NCI-H2196 treated with DMSO at 0.1 percent for 48 hours (cell line): Measurements from ENCODE around the gene KRTAP10-12.

Experiments
- DNase-seq: peaks from one replicate; lab custom pipeline; 2025; ENCODE audit not compliant: unreplicated experiment; lab: John Stamatoyannopoulos, UW

The KRTAP10-12 gene

GRCh38 chr21:44711327-44712202 lies 14.6 kb downstream of the KRTAP10-12 start, which contains the start of gene TSPEAR:
Gene TSPEAR, minus strand, starts transcription at chr21:44711572. Its CDS starts 58 bp downstream, at chr21:44711514.
- no peak for DNase-seq

GRCh38 chr21:44712203-44713028 lies 15.4 kb downstream of the KRTAP10-12 start:
- DNase-seq, result no peak

GRCh38 chr21:44713130-44713529 lies 16.2 kb downstream of the KRTAP10-12 start:
- DNase-seq, result no peak

GRCh38 chr21:44713846-44714245 lies 16.9 kb downstream of the KRTAP10-12 start:
- DNase-seq, result no peak

GRCh38 chr21:44714905-44715304 lies 17.9 kb downstream of the KRTAP10-12 start:
- no peak for DNase-seq

GRCh38 chr21:44716984-44717383 lies 20.0 kb downstream of the KRTAP10-12 start:
- DNase-seq, result no peak

- no peak for DNase-seq
These were observed 21.1 kb downstream of the KRTAP10-12 start for GRCh38 chr21:44718093-44718492.

- DNase-seq, result no peak
These were observed 21.6 kb downstream of the KRTAP10-12 start for GRCh38 chr21:44718571-44718970.

- no peak for DNase-seq
These were observed 23.2 kb downstream of the KRTAP10-12 start for GRCh38 chr21:44720170-44720569.

- no peak for DNase-seq
These were observed 25.8 kb downstream of the KRTAP10-12 start for GRCh38 chr21:44722731-44723130.

GRCh38 chr21:44723177-44724131 lies 26.5 kb downstream of the KRTAP10-12 start:
- no peak for DNase-seq

- DNase-seq, result no peak
These were observed 27.2 kb downstream of the KRTAP10-12 start for GRCh38 chr21:44724196-44724595.

- no peak for DNase-seq
These were observed 28.0 kb downstream of the KRTAP10-12 start for GRCh38 chr21:44724926-44725325.

- no peak for DNase-seq
These were observed 29.9 kb downstream of the KRTAP10-12 start for GRCh38 chr21:44726826-44727225.

GRCh38 chr21:44727321-44727720 lies 30.3 kb downstream of the KRTAP10-12 start:
- no peak for DNase-seq

GRCh38 chr21:44727757-44728156 lies 30.8 kb downstream of the KRTAP10-12 start:
- no peak for DNase-seq

- DNase-seq, result no peak
These were observed 31.7 kb downstream of the KRTAP10-12 start for GRCh38 chr21:44728716-44729115.

GRCh38 chr21:44729336-44730027 lies 32.5 kb downstream of the KRTAP10-12 start:
- DNase-seq, result no peak

GRCh38 chr21:44730028-44730395 lies 33.0 kb downstream of the KRTAP10-12 start:
- DNase-seq, result no peak

- no peak for DNase-seq
These were observed 34.1 kb downstream of the KRTAP10-12 start for GRCh38 chr21:44730951-44731579.
